ENCODE data around the gene SBF1.
"Not testable (repeated sequence)": the region's sequence is repeated elsewhere in the genome, so short reads cannot be mapped to it uniquely, and the experiment has no call there.

SBF1 gene

GRCh38 chr22:50422961-50423815 lies 51.6 kb downstream of the SBF1 start:
- no peak for DNase-seq

DNA sequence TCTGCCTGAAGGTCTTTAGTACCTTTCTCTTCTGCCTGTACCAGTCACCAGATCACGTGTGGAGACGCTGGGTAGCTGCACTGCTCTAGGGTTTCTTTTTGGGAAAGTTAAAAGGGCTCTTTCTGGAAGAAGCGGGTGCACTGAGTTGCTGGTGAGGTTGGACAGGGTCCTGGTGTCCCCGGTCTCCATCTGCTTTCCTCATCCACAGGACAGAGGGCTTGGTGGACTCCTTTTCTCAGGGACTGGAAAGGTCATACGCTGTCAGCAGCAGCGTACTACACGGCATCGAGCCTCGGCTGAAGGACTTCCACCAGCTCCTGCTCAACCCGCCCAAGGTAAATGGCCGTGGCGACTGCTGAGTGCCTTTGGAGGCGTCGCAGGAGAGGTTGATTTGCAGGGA lies 52.8 kb downstream of the SBF1 start:
- DNase-seq, result no peak

DNA sequence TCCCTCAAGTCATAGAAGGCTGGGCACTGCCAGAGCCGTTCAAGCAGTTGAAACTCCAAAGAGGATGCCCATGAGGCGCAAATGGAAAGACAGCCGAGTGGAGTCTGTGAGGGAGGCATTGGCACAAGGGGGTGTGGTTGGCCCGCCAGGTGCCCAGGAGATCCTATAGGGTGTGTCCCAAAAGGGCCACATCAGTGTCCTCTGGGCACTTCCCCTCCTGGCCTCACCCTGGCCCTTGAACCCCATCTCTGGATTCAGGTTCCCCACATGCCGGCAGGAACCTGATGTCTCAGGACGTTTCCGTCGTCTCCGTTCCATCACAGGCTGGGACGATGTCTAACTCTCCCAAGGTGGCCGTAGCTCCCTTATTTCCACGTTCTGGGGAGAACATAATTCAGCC lies 54.3 kb downstream of the SBF1 start:
- DNase-seq, result no peak

- DNase-seq, result no peak
Observed at GRCh38 chr22:50420015-50420414, 54.8 kb downstream of the SBF1 start.

- no peak for DNase-seq
Observed at GRCh38 chr22:50419116-50419515, 55.7 kb downstream of the SBF1 start.

DNA sequence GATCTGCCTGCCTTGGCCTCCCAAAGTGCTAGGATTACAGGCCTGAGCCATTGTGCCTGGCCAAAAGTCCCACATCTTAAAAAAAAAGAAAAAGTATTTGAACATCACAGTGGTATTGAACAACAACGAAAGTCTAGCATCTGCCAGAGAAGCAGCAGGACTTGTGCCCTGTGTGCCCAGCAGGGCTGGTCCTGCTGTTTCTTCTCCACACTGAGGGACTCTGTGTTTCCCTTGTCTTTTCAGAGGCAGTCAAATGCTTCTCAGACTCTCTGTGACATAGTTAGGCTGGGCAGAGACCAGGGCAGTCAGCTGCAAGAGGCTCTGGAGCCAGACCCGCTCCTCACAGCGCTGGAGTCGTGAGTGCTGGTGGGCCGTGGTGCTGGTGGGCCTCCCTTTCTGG lies 56.2 kb downstream of the SBF1 start:
- no peak for DNase-seq

DNA sequence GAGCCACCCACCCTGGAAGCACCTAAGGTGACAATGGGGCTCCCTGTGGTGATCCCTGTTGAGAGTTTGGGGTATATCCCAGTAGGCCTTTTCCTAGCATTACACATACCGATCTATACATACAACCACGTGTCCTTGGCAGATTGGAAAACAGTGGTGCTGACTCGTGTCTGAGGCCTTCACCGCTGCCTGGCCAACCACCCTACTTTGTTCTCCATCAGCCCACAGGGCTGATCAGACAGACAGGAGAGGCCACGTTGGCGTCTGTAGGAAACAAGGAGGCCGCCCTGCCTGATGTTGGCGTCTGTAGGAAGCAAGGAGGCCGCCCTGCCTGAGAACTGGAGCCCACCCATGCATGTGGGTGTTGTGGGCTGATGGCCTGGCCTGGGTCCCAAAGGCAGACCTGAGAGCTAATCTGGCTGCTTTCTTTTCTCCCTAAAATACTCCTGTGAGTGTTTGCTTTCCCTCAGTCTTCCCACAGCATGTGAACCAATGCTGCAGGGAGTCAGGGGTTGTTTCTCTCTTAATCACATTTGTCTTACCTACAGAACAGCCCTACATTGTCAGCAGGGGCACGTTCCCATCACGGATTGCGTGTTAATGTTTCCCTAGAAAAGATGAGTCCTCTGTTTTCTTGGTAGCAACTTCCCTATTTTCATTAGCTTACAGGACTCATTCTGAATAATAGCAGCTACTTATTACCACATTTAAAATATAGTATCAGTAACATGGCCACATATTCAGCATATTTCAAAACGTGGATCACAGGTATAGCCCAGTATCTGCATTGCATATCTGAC lies 57.2 kb downstream of the SBF1 start:
- DNase-seq, result no peak

- no peak for DNase-seq
Observed at GRCh38 chr22:50416996-50417395, 57.8 kb downstream of the SBF1 start.

- DNase-seq, result no peak
Observed at GRCh38 chr22:50415426-50415825, 59.4 kb downstream of the SBF1 start.

- DNase-seq, result no peak
Observed at GRCh38 chr22:50414476-50415248, 60.2 kb downstream of the SBF1 start.

- DNase-seq, result not testable (repeated sequence)
Observed at GRCh38 chr22:50408954-50409353, 65.9 kb downstream of the SBF1 start.

DNA sequence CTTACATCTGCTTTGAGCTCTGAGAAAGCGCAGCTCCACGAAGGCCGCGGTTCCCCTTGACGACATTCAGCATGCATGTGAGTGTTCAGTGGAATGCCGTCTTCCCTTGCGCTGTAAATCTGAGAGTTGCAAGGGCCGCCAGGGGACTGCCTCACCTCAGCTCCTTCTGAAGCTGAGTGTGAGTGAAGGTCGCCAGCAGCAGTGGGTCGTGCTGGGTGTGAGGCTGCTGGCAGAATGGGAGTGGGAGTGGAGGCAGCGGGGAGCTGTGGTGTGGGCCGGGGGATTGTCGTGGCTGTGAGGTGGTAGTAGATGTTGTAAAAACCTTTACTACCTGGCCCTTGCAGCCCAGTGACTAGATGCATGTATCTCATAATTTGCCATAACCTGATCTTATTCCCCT lies 66.5 kb downstream of the SBF1 start:
- no peak for DNase-seq

DNA sequence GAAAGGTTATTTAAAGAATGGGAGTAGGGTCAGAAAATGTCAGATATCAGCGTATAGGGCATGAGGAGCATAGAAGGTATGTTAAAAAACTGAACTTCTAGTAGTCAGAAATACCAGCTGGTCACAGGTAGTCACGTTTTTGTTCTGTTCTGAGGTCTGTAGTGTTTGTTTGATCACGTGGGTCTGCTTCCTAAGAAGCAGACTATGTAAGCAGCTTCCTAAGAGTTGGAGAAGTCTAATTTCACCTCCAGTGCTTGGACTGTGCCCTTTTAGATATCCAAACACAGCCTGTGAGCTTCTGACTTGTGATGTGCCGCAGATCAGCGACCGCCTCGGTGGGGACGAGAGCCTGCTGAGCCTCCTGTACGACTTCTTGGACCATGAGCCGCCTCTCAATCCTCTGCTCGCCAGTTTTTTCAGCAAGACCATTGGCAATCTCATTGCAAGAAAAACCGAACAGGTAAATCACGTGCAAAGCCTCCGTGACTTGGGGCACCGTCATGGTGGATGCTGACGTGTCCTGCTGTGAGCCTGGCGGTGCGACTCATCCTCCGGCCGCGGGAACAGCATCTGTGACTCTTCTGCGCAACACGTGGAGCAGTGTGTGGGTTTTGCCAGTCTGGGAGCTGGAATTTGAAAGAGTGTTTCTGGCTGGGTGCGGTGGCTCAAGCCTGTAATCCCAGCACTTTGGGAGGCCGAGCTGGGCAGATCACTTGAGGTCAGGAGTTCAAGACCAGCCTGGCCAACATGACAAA lies 68.2 kb downstream of the SBF1 start:
- no peak for DNase-seq

GRCh38 chr22:50403701-50404101 lies 71.1 kb downstream of the SBF1 start:
- no peak for DNase-seq

DNA sequence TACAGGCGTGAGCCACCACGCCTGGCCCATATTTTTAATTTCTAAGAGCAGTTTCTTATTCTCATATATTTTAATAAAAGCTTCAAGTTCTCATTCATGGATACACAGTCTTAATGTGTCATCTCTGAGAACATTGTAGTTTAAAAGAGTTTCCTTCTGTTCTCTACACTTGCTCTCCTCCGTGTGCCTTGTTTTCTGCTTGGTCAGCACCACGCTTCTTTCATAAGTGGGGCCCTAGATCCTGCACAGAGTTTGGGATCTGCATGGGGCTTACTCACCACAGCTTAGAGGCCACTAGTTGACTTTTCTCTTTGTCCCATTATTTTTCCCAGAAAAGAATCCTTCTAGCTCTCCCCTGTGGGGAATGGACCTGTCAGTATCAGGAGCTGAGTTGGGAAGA lies 72.9 kb downstream of the SBF1 start:
- no peak for DNase-seq

- DNase-seq, result no peak
Observed at GRCh38 chr22:50400931-50401330, 73.9 kb downstream of the SBF1 start.

DNA sequence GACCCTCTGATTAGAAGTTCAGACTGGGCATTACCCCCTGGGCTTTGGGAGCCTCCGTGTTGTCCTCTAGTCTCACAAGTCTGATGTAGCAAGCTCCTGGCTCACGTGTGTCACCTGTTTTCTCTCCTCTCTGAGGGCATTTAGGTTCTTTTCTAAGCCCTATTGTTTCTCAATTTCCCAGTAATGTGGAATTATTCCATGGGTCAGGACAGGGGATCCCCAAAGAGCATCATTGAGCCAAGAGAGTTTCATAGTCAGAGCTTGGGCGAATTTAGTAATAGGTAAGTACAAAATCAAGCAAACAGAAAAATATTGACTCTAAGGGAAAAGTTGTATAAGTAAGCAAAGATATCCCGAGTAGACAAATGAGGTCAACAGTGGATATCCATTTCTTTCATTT lies 74.4 kb downstream of the SBF1 start:
- DNase-seq, result no peak

- no peak for DNase-seq
Observed at GRCh38 chr22:50399751-50400331, 75.0 kb downstream of the SBF1 start.

DNA sequence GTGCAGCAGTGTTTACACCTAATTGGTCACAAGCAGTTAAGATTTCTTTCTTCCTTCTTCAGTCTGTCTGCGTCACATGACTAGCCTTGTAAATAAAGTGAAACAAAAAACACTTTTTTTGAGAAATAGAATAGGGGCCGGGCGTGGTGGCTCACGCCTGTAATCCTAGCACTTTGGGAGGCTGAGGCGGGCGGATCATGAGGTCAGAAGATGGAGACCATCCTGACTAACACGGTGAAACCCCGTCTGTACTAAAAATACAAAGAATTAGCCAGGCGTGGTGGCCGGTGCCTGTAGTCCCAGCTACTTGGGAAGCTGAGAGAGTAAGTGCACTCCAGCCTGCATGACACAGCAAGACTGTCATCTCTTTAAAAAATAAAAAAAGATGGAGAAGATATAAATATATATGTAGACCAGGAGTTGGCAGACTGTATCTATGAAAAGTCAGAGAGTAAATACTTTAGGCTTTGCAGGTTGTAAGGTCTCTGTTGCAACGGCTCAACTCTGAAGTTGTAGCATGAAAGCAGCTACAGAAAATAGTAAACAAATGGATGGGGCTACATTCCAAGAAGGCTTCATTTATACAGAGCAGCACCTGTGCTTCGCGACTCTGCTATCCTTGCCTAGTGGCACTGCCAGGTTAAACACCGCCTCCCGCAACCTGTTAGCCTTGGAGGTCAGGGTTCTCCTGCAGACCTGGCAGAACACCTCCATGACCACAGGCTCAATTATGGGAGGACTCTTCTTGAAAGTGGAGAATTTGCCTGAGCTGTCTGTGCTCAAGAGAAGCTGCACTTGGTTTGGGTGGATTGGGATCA lies 75.8 kb downstream of the SBF1 start:
- no peak for DNase-seq

- DNase-seq, result not testable (repeated sequence)
Observed at GRCh38 chr22:50397371-50398060, 77.3 kb downstream of the SBF1 start.

Data from NCI-H1436 (cell line).